ENCODE data around the gene ZNRF1. TPM values are rescaled to one million over a fixed set of nuclear protein-coding genes. Genes with fewer than 3 reads are reported as not detected.
A peak's percentile ranks its signal among the peaks of the same experiment; 100 is the strongest.

Gene ZNRF1
- total and polyA plus RNA-seq, 10 donors: 1.4 to 13.4 (median 6.4) TPM

DNA sequence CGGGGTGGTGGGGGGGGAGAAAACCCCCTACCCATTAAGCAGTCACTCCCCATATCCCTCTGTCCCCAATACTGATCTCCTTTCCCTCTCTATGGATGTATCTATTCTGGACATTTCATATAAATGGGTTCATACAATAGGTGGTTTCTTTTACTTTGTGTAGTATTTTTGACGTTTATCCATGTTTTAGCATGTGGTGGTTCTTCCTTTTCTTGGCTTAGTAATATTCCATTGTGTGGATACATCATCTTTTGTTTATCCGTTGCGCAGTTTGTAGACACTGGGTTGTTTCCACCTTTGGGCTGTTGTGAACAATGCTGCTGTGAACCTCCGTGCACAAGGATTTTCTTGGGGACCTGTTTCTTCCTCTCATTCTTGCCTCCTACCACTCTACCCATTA, 105.2 kb downstream of the ZNRF1 start:
- peaks cover 21 to 67% (median 37%) of the 10 kb centered on the region in 6 donors for H3K4me1 ChIP-seq
- no peak for DNase-seq
- H3K9me3 ChIP-seq: no peaks in the 10 kb centered on the region
- no peak overlapping the region for H3K27ac ChIP-seq
- 93 to 98% (median 97%) methylated on average over 5 of the region's 5 CpGs for WGBS, 5 donors
- H3K27me3 ChIP-seq (replicated peaks in 1 of 7): peaks cover 0 to 71% (median 0%) of the 10 kb centered on the region in 7 donors
- intact Hi-C loops (cut with DNase I; ENCODE audit: low total_unique reads): no loop called here
- TF ChIP-seq POLR2A (IDR thresholded peaks at IDR 0.05) (no peak), POLR2AphosphoS5 (IDR thresholded peaks at IDR 0.05) (no peak)
- TF ChIP-seq, protein P1, sequence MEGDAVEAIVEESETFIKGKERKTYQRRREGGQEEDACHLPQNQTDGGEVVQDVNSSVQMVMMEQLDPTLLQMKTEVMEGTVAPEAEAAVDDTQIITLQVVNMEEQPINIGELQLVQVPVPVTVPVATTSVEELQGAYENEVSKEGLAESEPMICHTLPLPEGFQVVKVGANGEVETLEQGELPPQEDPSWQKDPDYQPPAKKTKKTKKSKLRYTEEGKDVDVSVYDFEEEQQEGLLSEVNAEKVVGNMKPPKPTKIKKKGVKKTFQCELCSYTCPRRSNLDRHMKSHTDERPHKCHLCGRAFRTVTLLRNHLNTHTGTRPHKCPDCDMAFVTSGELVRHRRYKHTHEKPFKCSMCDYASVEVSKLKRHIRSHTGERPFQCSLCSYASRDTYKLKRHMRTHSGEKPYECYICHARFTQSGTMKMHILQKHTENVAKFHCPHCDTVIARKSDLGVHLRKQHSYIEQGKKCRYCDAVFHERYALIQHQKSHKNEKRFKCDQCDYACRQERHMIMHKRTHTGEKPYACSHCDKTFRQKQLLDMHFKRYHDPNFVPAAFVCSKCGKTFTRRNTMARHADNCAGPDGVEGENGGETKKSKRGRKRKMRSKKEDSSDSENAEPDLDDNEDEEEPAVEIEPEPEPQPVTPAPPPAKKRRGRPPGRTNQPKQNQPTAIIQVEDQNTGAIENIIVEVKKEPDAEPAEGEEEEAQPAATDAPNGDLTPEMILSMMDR (IDR thresholded peaks at IDR 0.05 in 8 of 11, conservative IDR thresholded peaks at IDR 0.05 in 3 of 11): no peak
- H3K4me3 ChIP-seq: no peak overlapping the region
- H3K36me3 ChIP-seq: no peaks in the 10 kb centered on the region

DNA sequence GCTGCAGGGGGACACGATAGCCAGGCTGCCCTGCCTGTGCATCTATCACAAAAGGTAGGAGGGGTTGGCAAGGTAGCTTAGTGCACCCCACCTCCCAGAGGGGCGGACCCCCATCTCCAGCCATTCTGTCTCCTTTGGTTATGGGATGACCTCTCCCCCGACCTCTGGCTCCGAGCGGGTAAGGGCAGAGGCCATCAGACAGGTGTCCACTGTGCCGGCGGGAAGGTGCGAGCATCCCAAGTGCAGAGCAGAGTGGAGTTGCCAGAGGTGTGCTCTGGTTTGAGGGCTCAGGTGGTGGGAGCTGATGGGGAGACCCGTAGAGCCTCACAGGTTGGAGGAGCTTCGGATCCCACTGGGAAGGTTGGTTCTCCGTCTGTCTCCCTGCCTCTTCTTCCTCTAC, 106.0 kb downstream of the ZNRF1 start:
- Histone ChIP-seq H3K4me1 (peaks cover 15 to 67% (median 36%) of the 10 kb centered on the region in 6 donors), H3K9me3 (no peaks in the 10 kb centered on the region), H3K27ac (peak overlapping the region in 5 of 8 donors; percentile 52 to 85 (median 75)), H3K27me3 (replicated peaks in 1 of 7) (peaks cover 0 to 79% (median 0%) of the 10 kb centered on the region in 7 donors), H3K4me3 (no peak overlapping the region), H3K36me3 (no peaks in the 10 kb centered on the region)
- peak; percentile 71 for DNase-seq
- WGBS, 5 donors: 88 to 98% (median 95%) methylated on average over 11 of the region's 11 CpGs
- TF ChIP-seq, protein P1 (IDR thresholded peaks at IDR 0.05 in 8 of 11, conservative IDR thresholded peaks at IDR 0.05 in 3 of 11): no peak
- TF ChIP-seq POLR2A (IDR thresholded peaks at IDR 0.05): no peak
- no peak for TF ChIP-seq POLR2AphosphoS5 (IDR thresholded peaks at IDR 0.05)
- intact Hi-C loops (cut with DNase I; ENCODE audit: low total_unique reads): no loop called here

DNA sequence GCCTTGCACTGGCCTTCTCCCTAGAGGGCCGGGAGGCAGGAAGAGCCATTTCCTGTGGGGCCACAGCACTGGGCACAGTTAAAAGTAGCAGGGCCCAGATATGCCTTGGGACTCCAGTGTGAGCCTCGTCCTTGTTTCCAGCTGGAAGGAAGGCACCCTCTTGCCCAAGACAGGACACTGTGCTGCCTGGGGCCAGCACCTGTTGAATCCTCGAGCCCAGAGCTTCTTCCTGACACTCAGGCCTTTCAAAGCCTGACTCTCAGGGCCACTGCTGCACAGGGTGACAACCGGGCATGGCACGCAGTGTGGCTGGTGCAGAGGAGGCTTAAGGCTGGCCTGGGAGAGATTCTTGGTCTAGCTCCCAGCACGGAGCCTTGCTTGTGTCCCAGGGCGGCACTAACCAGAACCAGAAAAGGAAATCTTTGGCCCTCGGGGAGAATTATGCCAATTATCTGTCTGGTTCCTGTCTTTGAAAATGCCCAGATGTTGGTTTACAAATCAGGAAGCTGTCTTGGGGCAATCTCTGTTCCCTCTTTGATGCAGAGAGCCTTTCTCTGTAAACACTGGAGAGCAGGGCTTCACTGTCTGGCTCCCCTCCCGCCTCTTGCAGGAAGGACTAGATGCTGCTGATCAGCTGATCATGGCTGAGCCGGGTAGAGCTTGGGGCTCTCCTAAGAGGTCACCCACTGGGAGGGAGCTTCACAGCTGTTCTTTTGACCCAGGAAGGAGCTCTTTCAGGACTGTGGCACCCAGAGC, 106.7 kb downstream of the ZNRF1 start:
- Histone ChIP-seq H3K27ac (peak overlapping the region in 6 of 8 donors; percentile 52 to 85 (median 72)), H3K4me1 (peaks cover 10 to 67% (median 36%) of the 10 kb centered on the region in 6 donors), H3K4me3 (no peak overlapping the region), H3K9me3 (no peaks in the 10 kb centered on the region), H3K36me3 (no peaks in the 10 kb centered on the region), H3K27me3 (replicated peaks in 1 of 7) (peaks cover 0 to 86% (median 0%) of the 10 kb centered on the region in 7 donors)
- WGBS, 5 donors: 23 to 44% (median 30%) methylated on average over 7 to 10 of the region's 10 CpGs
- TF ChIP-seq, protein P1 (IDR thresholded peaks at IDR 0.05 in 8 of 11, conservative IDR thresholded peaks at IDR 0.05 in 3 of 11): no peak
- TF ChIP-seq POLR2AphosphoS5 (IDR thresholded peaks at IDR 0.05): peak in 1 of 3 donors; percentile 6
- peak; percentile 78 for DNase-seq
- intact Hi-C loops (cut with DNase I; ENCODE audit: low total_unique reads): loop anchor here (2.0 kb wide), 1 partner anchor 107 kb away; the partner anchor contains the start of gene ZNRF1
